GM06990 (cell line): Measurements from ENCODE around the gene PRPSAP1.
"Not testable (repeated sequence)": the region's sequence is repeated elsewhere in the genome, so short reads cannot be mapped to it uniquely, and the experiment has no call there.

Source experiments
- DNase-seq: peaks from one replicate; pipeline ENCODE4 v3.0.0-alpha.2; 2011; ENCODE audit not compliant: insufficient read length; ENCODE audit errors: extremely low read depth
- H3K27me3 ChIP-seq: replicated peaks from 2 replicates; pipeline ENCODE4 v1.6.0; 2011; ENCODE audit warnings: low read length; ENCODE audit not compliant: control insufficient read depth, insufficient read depth
- H3K36me3 ChIP-seq: 2 replicates; pipeline ENCODE4 v1.5.1; 2011; ENCODE audit warnings: low read length; ENCODE audit not compliant: control insufficient read depth, insufficient read depth
- H3K4me3 ChIP-seq: replicated peaks from 2 replicates; pipeline ENCODE4 v1.5.1; 2011; ENCODE audit warnings: low read depth, mild to moderate bottlenecking, control low read depth, low read length
- TF ChIP-seq, protein P1 (sequence below): IDR thresholded peaks from 2 replicates; pipeline ENCODE4 v1.5.1; 2011; ENCODE audit warnings: low read length, control low read depth, mild to moderate bottlenecking, inconsistent platforms; ENCODE audit not compliant: insufficient read depth, poor library complexity, severe bottlenecking

PRPSAP1 gene

DNA sequence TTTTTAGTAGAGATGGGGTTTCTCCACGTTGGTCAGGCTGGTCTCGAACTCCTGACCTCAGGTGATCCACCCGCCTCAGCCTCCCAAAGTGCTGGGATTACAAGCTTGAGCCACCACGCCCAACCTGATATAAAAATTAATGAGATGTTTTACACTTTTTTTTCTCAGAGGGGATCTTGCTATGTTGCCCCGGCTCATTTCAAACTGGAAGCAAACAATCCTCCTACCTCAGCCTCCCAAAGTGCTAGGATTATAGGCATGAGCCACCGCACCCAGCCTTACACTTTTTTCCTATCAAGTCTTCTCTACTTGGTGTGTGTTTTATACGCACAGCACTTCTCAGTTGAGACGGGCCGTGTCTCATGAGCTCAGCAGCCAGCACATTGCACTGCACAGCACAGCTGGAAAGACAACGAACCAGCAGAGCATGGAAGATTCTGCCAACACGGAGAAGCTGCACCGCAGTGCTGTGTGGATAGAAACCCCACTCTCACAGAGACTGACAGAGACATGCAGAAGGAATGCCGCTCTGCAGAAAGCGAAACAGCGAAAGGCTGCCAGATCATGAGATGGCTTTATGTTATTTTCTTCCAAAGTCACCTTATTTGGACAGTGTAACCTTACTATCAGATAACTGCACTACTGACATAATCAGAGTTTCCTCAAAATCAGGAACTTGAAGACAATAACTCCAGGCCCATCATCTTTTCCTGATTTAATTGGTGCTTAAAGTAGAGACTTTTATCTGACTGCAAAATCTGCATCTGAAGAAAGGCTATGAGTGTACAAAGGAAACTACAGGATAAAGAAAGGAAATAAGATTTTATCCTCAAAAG is 39.1 kb downstream of the PRPSAP1 start:
- no peak for DNase-seq
- TF ChIP-seq, protein P1, sequence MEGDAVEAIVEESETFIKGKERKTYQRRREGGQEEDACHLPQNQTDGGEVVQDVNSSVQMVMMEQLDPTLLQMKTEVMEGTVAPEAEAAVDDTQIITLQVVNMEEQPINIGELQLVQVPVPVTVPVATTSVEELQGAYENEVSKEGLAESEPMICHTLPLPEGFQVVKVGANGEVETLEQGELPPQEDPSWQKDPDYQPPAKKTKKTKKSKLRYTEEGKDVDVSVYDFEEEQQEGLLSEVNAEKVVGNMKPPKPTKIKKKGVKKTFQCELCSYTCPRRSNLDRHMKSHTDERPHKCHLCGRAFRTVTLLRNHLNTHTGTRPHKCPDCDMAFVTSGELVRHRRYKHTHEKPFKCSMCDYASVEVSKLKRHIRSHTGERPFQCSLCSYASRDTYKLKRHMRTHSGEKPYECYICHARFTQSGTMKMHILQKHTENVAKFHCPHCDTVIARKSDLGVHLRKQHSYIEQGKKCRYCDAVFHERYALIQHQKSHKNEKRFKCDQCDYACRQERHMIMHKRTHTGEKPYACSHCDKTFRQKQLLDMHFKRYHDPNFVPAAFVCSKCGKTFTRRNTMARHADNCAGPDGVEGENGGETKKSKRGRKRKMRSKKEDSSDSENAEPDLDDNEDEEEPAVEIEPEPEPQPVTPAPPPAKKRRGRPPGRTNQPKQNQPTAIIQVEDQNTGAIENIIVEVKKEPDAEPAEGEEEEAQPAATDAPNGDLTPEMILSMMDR = no peak
- H3K27me3 ChIP-seq = no peaks in the 10 kb centered on the region
- H3K36me3 ChIP-seq = peaks cover 10% of the 10 kb centered on the region; the same call in 1 of the 2 replicates
- H3K4me3 ChIP-seq = no peak overlapping the region

GRCh38 chr17:76312735-76313134 is 41.0 kb downstream of the PRPSAP1 start:
- no peaks in the 10 kb centered on the region for H3K27me3 ChIP-seq
- peaks cover 10% of the 10 kb centered on the region; the same call in 1 of the 2 replicates for H3K36me3 ChIP-seq
- TF ChIP-seq, protein P1 = no peak

DNA sequence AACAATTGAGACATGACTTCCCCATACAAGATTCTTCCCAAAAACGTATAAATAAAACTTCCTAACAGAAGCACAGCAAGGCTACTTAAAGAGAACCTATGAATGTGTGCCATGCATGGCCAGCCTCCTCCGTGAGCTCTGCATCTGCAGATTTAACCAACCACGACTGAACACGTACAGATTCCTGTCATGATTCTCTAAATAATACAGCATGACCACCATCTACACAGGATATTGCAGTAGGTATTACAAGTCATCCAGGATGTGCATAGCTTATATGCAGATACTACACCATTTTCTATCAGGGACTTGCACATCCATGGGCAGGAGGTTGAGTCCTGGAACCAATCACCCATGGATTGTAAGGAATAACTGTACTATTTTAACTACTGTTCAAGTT is 44.3 kb downstream of the PRPSAP1 start:
- no peaks in the 10 kb centered on the region for H3K27me3 ChIP-seq
- no peak for DNase-seq
- TF ChIP-seq, protein P1 = no peak
- H3K4me3 ChIP-seq = no peak overlapping the region
- peaks cover 10% of the 10 kb centered on the region; the same call in 1 of the 2 replicates for H3K36me3 ChIP-seq

More at GRCh38 chr17:76312735-76313134, 41.0 kb downstream of the PRPSAP1 start:
- DNase-seq = no peak
- no peak overlapping the region for H3K4me3 ChIP-seq

GRCh38 chr17:76307966-76308338 is 45.8 kb downstream of the PRPSAP1 start, which contains the start of gene QRICH2:
TSS of gene QRICH2 (minus strand) at chr17:76308276. CDS start at chr17:76307998, 278 bp downstream.
- TF ChIP-seq, protein P1 = no peak
- no peaks in the 10 kb centered on the region for H3K27me3 ChIP-seq
- peaks cover 5% of the 10 kb centered on the region; the same call in 1 of the 2 replicates for H3K36me3 ChIP-seq
- H3K4me3 ChIP-seq = no peak within 1 kb of the TSS
- no peak for DNase-seq

GRCh38 chr17:76307299-76307965 is 46.3 kb downstream of the PRPSAP1 start:
- H3K27me3 ChIP-seq = no peaks in the 10 kb centered on the region
- H3K4me3 ChIP-seq = no peak overlapping the region
- H3K36me3 ChIP-seq = peaks cover 3% of the 10 kb centered on the region; the same call in 1 of the 2 replicates
- TF ChIP-seq, protein P1 = no peak
- DNase-seq = peak; percentile 8

DNA sequence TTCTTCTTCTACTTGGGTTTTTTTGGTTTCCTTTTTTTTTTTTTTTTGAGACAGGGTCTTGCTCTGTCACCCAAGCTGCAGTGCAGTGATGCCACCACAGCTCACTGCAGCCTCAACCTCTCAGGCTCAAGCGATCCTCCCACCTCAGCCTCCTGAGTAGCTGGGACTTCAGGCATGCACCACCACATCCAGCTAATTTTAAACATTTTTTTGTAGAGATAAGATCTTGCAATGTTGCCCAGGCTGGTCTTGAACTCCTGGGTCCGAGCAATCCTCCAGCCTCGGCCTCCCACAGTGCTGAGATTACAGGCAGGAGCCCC is 48.6 kb downstream of the PRPSAP1 start:
- not testable (repeated sequence) for H3K36me3 ChIP-seq, H3K4me3 ChIP-seq, DNase-seq, H3K27me3 ChIP-seq
